Heart left ventricle (tissue), 16 donors: ENCODE data around the gene CCNC. TPM values are rescaled to one million over a fixed set of nuclear protein-coding genes. Genes with fewer than 3 reads are reported as not detected.
A peak's percentile ranks its signal among the peaks of the same experiment; 100 is the strongest.

Source experiments
- ATAC-seq, 4 donors: fragments of 200-7000 bp; cut with Tn5 transposase; one replicate each; pipeline ENCODE4 v1.9.1; 2020 to 2022; ENCODE audit warnings: moderate library complexity in 4 of 4, mild to moderate bottlenecking in 3 of 4, moderate number of reproducible peaks in 1 of 4
- DNase-seq, 5 donors: peaks; one replicate each; pipeline ENCODE4 v3.0.0-alpha.2; 2020
- H3K27ac ChIP-seq, 12 donors: fragments of 200-600 bp; sonication (generic) in 4 of 12; one replicate each; pipeline versions ENCODE4 v1.5.0 to v1.8.0; 2016 to 2022; ENCODE audit warnings: mild to moderate bottlenecking in 2 of 12
- H3K27me3 ChIP-seq, 9 donors: fragments of 200-600 bp; sonication (generic) in 2 of 9; one replicate each; pipeline versions ENCODE4 v1.5.1 to v1.8.0; 2016 to 2022; ENCODE audit warnings: mild to moderate bottlenecking in 3 of 9
- H3K36me3 ChIP-seq, 9 donors: fragments of 200-600 bp; sonication (generic) in 2 of 9; one replicate each; pipeline versions ENCODE4 v1.5.0 to v1.8.0; 2018 to 2022; ENCODE audit warnings: mild to moderate bottlenecking in 2 of 9
- H3K4me1 ChIP-seq, 12 donors: fragments of 200-600 bp; sonication (generic) in 4 of 12; one replicate each; pipeline versions ENCODE4 v1.5.0 to v1.8.0; 2016 to 2022; ENCODE audit warnings: mild to moderate bottlenecking in 3 of 12
- H3K4me3 ChIP-seq, 12 donors: fragments of 200-600 bp; sonication (generic) in 4 of 12; one replicate each; pipeline versions ENCODE4 v1.5.0 to v1.8.0; 2017 to 2022; ENCODE audit warnings: mild to moderate bottlenecking in 9 of 12, moderate library complexity in 4 of 12
- H3K9me3 ChIP-seq, 12 donors: fragments of 200-600 bp; sonication (generic) in 4 of 12; one replicate each; pipeline versions ENCODE4 v1.5.0 to v1.8.0; 2016 to 2022; ENCODE audit warnings: mild to moderate bottlenecking in 1 of 12
- POLR2A ChIP-seq, 2 donors: fragments of 450-650 bp; IDR thresholded peaks; one replicate each; pipeline ENCODE4 v1.6.1; 2017; ENCODE audit warnings: antibody characterized with exemption in 2 of 2, mild to moderate bottlenecking in 2 of 2, moderate library complexity in 2 of 2
- WGBS, 4 donors: extraction: QIAGEN DNeasy Blood & Tissue Kit in 2 of 4; methylation state at CpG; one replicate each; pipeline versions ENCODE4 v1.1.5 to v1.1.7; 2013 to 2018; 5-methylcytosine and 5-hydroxymethylcytosine counted together
- intact Hi-C, 10 donors: fragments of 100-400 bp; cut with DNase I; formaldehyde crosslinking; loops; one replicate each; pipeline versions ENCODE4 v1.11.1 to v1.14.2; 2022
- polyA plus RNA-seq, 2 donors: library from polyadenylated mRNA; stranded (reverse); fragments of 200-250 nt; gene quantifications; one replicate each; pipeline ENCODE4 v1.2.3, GENCODE V29; 2013
- total RNA-seq, 9 donors: library from RNA; depleted of rRNA in 2 of 9; stranded (reverse); fragments of >200 nt in 2 of 9; fragmentation: NEBNext Ultra II Directional in 3 of 9; extraction: Animal tissue kit (Norgen Biotek cat#: 25700) in 3 of 9; gene quantifications; one replicate each; pipeline versions ENCODE4 v1.1.0 to v1.2.4, GENCODE V29; 2016 to 2023
- TF ChIP-seq, protein P1 (sequence below), 12 donors: fragments of 200-600 bp; sonication (generic) in 4 of 12; IDR thresholded peaks; one replicate each; pipeline versions ENCODE4 v1.5.0 to v1.8.0; 2018 to 2022; ENCODE audit warnings: antibody characterized with exemption in 12 of 12, mild to moderate bottlenecking in 5 of 12
- donor health status: ischemic (EF 13 %, LVEDD 7.1; RV severe dilation, severe dysfunction).
- donor health status: healthy with polysubstance abuse.
- donor health status: DM: no; HTN: yes; CAD: no.
- donor health status: DM: no; HTN: no; CAD: no.
- donor health status: ischemic (EF 25% LVEDD 6.9; RV normal size, moderate dysfunction).
- donor health status: ischemic (EF 25% LVEDD 5.7; RV mildly dilated, moderate dysfunction).
- donor health status: healthy.
- donor health status: DM: yes; HTN: yes; CAD: no.
- donor health status: ischemic (EF 35%, LVEDD 5.7; RV mildly dilated, moderate dysfunction).
- donor health status: nonischemic (EF 11% LVEDD 7.7; RV severe dilation, severe dysfunction).
- donor health status: DM: yes; HTN: yes; CAD: no.
- donor health status: PGD.
- donor health status: ischemic (EF 29% LVEDD 5.4; RV normal size, mild dysfunction).
- donor health status: nonischemic (EF 23%, LVEDD 6.1; RV moderate dilation, normal function).

CCNC gene
- total and polyA plus RNA-seq, 11 donors: 12.3 to 24.2 (median 17.9) TPM

GRCh38 chr6:99522531-99522930, 45.9 kb downstream of the CCNC start:
- TF ChIP-seq POLR2A (IDR thresholded peaks at IDR 0.05): no peak
- TF ChIP-seq, protein P1, sequence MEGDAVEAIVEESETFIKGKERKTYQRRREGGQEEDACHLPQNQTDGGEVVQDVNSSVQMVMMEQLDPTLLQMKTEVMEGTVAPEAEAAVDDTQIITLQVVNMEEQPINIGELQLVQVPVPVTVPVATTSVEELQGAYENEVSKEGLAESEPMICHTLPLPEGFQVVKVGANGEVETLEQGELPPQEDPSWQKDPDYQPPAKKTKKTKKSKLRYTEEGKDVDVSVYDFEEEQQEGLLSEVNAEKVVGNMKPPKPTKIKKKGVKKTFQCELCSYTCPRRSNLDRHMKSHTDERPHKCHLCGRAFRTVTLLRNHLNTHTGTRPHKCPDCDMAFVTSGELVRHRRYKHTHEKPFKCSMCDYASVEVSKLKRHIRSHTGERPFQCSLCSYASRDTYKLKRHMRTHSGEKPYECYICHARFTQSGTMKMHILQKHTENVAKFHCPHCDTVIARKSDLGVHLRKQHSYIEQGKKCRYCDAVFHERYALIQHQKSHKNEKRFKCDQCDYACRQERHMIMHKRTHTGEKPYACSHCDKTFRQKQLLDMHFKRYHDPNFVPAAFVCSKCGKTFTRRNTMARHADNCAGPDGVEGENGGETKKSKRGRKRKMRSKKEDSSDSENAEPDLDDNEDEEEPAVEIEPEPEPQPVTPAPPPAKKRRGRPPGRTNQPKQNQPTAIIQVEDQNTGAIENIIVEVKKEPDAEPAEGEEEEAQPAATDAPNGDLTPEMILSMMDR (IDR thresholded peaks at IDR 0.05): no peak
- no peak for ATAC-seq
- Histone ChIP-seq H3K9me3 (no peaks in the 10 kb centered on the region), H3K36me3 (peaks cover 0 to 17% (median 2%) of the 10 kb centered on the region in 9 donors), H3K4me3 (no peak overlapping the region), H3K27ac (no peak overlapping the region), H3K4me1 (peaks cover 0 to 27% (median 6%) of the 10 kb centered on the region in 12 donors), H3K27me3 (no peaks in the 10 kb centered on the region)
- intact Hi-C loops: loop anchor here in 4 of 10 donors (5.0 to 10.0 kb wide), 2 partner anchors 45 to 98 kb away; partner anchors contain the start of genes CCNC (in 3 of the 4) and PNISR (in 2 of the 4)
- no peak for DNase-seq
- WGBS, 4 donors: 89 to 92% (median 91%) methylated on average over 4 of the region's 4 CpGs

GRCh38 chr6:99521633-99522151, 46.8 kb downstream of the CCNC start:
- Histone ChIP-seq H3K4me3 (peak overlapping the region; percentile 34 to 93 (median 76)), H3K36me3 (peaks cover 0 to 13% (median 2%) of the 10 kb centered on the region in 9 donors), H3K4me1 (peaks cover 0 to 27% (median 6%) of the 10 kb centered on the region in 12 donors), H3K27me3 (no peaks in the 10 kb centered on the region), H3K9me3 (no peaks in the 10 kb centered on the region), H3K27ac (peak overlapping the region; percentile 40 to 93 (median 90))
- 42 to 49% (median 45%) methylated on average over 9 of the region's 9 CpGs for whole genome bisulfite sequencing, 4 donors
- intact Hi-C loops: loop anchor here in 5 of 10 donors (1.0 to 10.0 kb wide), 5 partner anchors 46 to 97 kb away; partner anchors contain the start of genes CCNC (in 5 of the 5) and PNISR (in 2 of the 5)
- peak in 3 of 4 donors; percentile 23 to 42 (median 33) for ATAC-seq
- DNase-seq: peak in 1 of 5 donors; percentile 40
- TF ChIP-seq, protein P1 (IDR thresholded peaks at IDR 0.05): no peak
- TF ChIP-seq POLR2A (IDR thresholded peaks at IDR 0.05): no peak

DNA sequence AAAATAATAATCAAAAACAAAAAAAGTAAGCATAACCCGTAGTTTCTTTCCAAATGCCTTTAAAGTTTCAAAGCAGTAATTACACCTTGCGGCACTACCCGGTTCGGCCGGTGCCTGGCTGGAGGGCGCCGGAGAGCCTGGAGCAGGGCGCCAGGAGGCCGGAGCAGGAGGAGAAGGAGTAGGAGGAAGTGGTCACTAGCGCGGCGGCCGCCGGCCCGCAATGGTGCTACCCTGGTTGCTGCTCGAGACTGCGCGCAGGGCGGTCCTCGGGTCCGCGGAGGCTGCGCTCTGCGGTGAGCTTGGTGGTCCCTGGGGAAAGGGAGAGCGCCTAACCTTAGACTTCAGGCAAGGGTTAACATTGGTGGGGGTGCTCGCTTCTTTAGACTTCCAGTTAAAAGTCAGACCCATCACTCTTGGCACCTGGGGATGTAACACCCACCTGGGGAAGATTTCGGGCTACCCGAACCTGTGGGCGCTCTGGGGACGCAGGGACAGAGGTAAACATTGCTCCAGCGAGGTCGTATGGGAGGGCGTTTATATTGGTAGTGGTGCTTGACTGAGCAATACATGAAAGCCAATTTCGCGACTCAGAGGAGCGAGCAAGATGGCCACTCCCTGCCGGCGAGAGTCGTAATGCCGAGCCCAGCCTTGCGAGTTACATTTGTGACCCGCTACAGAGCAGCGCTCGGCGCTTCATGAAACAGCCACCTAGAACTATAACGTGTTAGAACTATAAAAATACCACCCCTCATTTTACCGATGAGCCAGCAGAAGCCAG, 47.4 kb downstream of the CCNC start:
- ATAC-seq (peak; percentile 97 to 99 (median 98)), DNase-seq (peak; percentile 85 to 92 (median 89))
- no peaks in the 10 kb centered on the region for H3K9me3 ChIP-seq
- H3K4me3 ChIP-seq: peak overlapping the region; percentile 34 to 93 (median 76)
- H3K36me3 ChIP-seq: peaks cover 0 to 7% (median under 1%) of the 10 kb centered on the region in 9 donors
- no peaks in the 10 kb centered on the region for H3K27me3 ChIP-seq
- H3K27ac ChIP-seq: peak overlapping the region; percentile 40 to 93 (median 90)
- peak in 1 of 2 donors; percentile 89 for TF ChIP-seq POLR2A (IDR thresholded peaks at IDR 0.05)
- TF ChIP-seq, protein P1 (IDR thresholded peaks at IDR 0.05): peak; percentile 73 to 96 (median 89)
- intact Hi-C loops: loop anchor here in 5 of 10 donors (1.0 to 10.0 kb wide), 5 partner anchors 46 to 96 kb away; partner anchors contain the start of genes CCNC (in 5 of the 5) and PNISR (in 2 of the 5)
- WGBS, 4 donors: 0 to 1% (median 0%) methylated on average over 34 to 47 of the region's 47 CpGs
- H3K4me1 ChIP-seq: peaks cover 0 to 32% (median 6%) of the 10 kb centered on the region in 12 donors

DNA sequence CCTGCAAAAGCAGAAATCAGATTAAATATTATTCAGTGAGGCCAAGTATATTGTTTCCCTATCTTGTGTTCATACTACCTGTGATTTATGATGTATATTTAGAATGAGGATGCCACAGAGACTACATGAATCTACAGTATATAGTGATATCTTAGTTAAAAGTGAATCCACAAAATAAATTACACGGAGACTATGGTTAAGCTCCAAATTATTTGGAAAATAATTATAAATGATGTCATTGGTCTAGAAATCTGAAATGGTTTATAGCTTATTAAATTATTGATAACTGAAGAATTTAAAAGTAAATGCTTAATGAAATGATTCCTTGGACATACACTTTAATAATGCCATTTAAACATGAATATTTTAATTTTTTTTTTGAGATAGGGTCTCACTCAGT, 49.0 kb downstream of the CCNC start:
- Histone ChIP-seq H3K9me3 (no peaks in the 10 kb centered on the region), H3K4me1 (peaks cover 0 to 30% (median 9%) of the 10 kb centered on the region in 12 donors), H3K36me3 (peaks cover 0 to 1% (median 0%) of the 10 kb centered on the region in 9 donors), H3K27ac (no peak overlapping the region), H3K4me3 (no peak overlapping the region), H3K27me3 (no peaks in the 10 kb centered on the region)
- ATAC-seq: no peak
- WGBS, 4 donors: 95 to 98% (median 95%) methylated on average over 1 of the region's 1 CpG
- TF ChIP-seq, protein P1 (IDR thresholded peaks at IDR 0.05): no peak
- TF ChIP-seq POLR2A (IDR thresholded peaks at IDR 0.05): no peak
- DNase-seq: no peak
- intact Hi-C loops: loop anchor here in 4 of 10 donors (5.0 to 10.0 kb wide), 3 partner anchors 45 to 95 kb away; partner anchors contain the start of genes CCNC (in 2 of the 4) and PNISR (in 2 of the 4)
